Transverse colon (tissue), 4 donors: ENCODE data around the gene AUH. TPM values are rescaled to one million over a fixed set of nuclear protein-coding genes. Genes with fewer than 3 reads are reported as not detected.
"Not testable (repeated sequence)": the region's sequence is repeated elsewhere in the genome, so short reads cannot be mapped to it uniquely, and the experiment has no call there.

Experiments
- DNase-seq: peaks from one replicate; pipeline ENCODE4 v3.0.0-alpha.2; 2019
- H3K27ac ChIP-seq, 4 donors: fragments of 200-600 bp; sonication (generic); 2 replicates each; pipeline ENCODE4 v1.5.1; 2016 to 2018; ENCODE audit warnings: inconsistent platforms in 4 of 4
- H3K27me3 ChIP-seq: fragments of 200-600 bp; sonication (generic); 2 replicates; pipeline ENCODE4 v1.5.1; 2017; ENCODE audit warnings: inconsistent platforms
- H3K36me3 ChIP-seq, 4 donors: fragments of 200-600 bp; sonication (generic); 2 replicates each; pipeline ENCODE4 v1.5.1; 2017 to 2019; ENCODE audit warnings: inconsistent platforms in 4 of 4
- H3K4me1 ChIP-seq, 4 donors: fragments of 200-600 bp; sonication (generic); 2 replicates each; pipeline ENCODE4 v1.5.1; 2017 to 2020; ENCODE audit warnings: inconsistent platforms in 4 of 4
- H3K4me3 ChIP-seq, 4 donors: fragments of 200-600 bp; sonication (generic); 1 replicate in 1 of 4; 2 replicates in 3 of 4; pipeline versions ENCODE4 v1.5.1 to v1.6.1; 2017 to 2019; ENCODE audit warnings: inconsistent platforms in 4 of 4
- H3K9me3 ChIP-seq, 2 donors: fragments of 200-600 bp; sonication (generic); 2 replicates each; pipeline ENCODE4 v1.5.1; 2017 to 2019; ENCODE audit warnings: inconsistent platforms in 2 of 2
- CTCF ChIP-seq, 5 experiments: fragments of 200-600 bp in 3 of 5; fragments of 450-650 bp in 2 of 5; sonication (generic) in 3 of 5; IDR thresholded peaks; 1 replicate in 2 of 5; 2 replicates in 3 of 5; pipeline ENCODE4 v1.5.1; 2016 to 2017; ENCODE audit warnings: antibody characterized with exemption in 5 of 5, inconsistent platforms in 3 of 5, mild to moderate bottlenecking in 2 of 5, moderate library complexity in 1 of 5
- EP300 ChIP-seq: sonication (generic); formaldehyde crosslinking; IDR thresholded peaks from one replicate; pipeline ENCODE4 v1.6.1; 2017; ENCODE audit warnings: antibody characterized with exemption, low read depth
- POLR2A ChIP-seq: fragments of 450-650 bp; IDR thresholded peaks from one replicate; pipeline ENCODE4 v1.6.1; 2016; ENCODE audit warnings: antibody characterized with exemption, mild to moderate bottlenecking, moderate library complexity
- POLR2AphosphoS5 ChIP-seq, 3 donors: sonication (generic); formaldehyde crosslinking; IDR thresholded peaks; one replicate each; pipeline ENCODE4 v1.6.1; 2016; ENCODE audit warnings: antibody characterized with exemption in 3 of 3
- WGBS, 2 donors: methylation state at CpG; one replicate each; pipeline ENCODE4 v1.1.5; 2018; ENCODE audit warnings: low coverage in 1 of 2; 5-methylcytosine and 5-hydroxymethylcytosine counted together
- in situ Hi-C, 4 donors: fragments of 200-750 bp; cut with MboI; loops; one replicate each; pipeline versions ENCODE4 v1.15.0 to v1.15.1; 2017; ENCODE audit warnings: low sequenced_read_pairs in 3 of 4, low pct_ligation_motif_present in 1 of 4, low pct_unique_long_range_greater_than_20kb in 1 of 4
- intact Hi-C: fragments of 100-400 bp; cut with DNase I; formaldehyde crosslinking; loops from one replicate; pipeline ENCODE4 v1.15.1; 2023; ENCODE audit warnings: low total_unique reads
- total RNA-seq, 4 donors: library from RNA; depleted of rRNA; stranded (reverse); fragments of >200 nt; gene quantifications; one replicate each; pipeline ENCODE4 v1.1.0, GENCODE V29; 2016

Gene AUH
- total RNA-seq, 4 donors from 2014 or later: 55.0 to 136 (median 83.8) TPM

GRCh38 chr9:91200692-91201336 lies 160.9 kb downstream of the AUH start:
- peaks cover 19 to 44% (median 27%) of the 10 kb centered on the region in 4 donors for H3K4me1 ChIP-seq
- H3K27ac ChIP-seq: peak overlapping the region in 1 of 4 donors; percentile 47
- TF ChIP-seq POLR2AphosphoS5 (IDR thresholded peaks at IDR 0.05) (no peak), POLR2A (no peak), CTCF (IDR thresholded peaks at IDR 0.05) (no peak)
- WGBS, 2 donors: 95 to 96% methylated on average over 2 of the region's 2 CpGs
- peaks cover 0 to 10% of the 10 kb centered on the region in 2 donors for H3K9me3 ChIP-seq
- no peak for DNase-seq
- H3K36me3 ChIP-seq: no peaks in the 10 kb centered on the region
- H3K4me3 ChIP-seq: no peak overlapping the region
- intact Hi-C loops: no loop called here
- no peaks in the 10 kb centered on the region for H3K27me3 ChIP-seq
- in situ Hi-C loops: no loop called here

GRCh38 chr9:91199739-91200497 lies 161.8 kb downstream of the AUH start:
- WGBS, 2 donors: 33% methylated on average over 1 of the region's 1 CpG; no CpG with 5 or more reads in 1 of the 2 donors
- in situ Hi-C loops (loop anchor here in 1 of 4 donors (10.0 kb wide), 1 partner anchor 225 kb away; the partner anchor contains the start of gene NFIL3), intact Hi-C loops (loop anchor here (5.0 kb wide), 1 partner anchor 68 kb away; no protein-coding TSS in a partner anchor)
- Histone ChIP-seq H3K27me3 (no peaks in the 10 kb centered on the region), H3K36me3 (no peaks in the 10 kb centered on the region), H3K27ac (peak overlapping the region; percentile 3 to 47 (median 12)), H3K4me1 (peaks cover 19 to 53% (median 36%) of the 10 kb centered on the region in 4 donors), H3K4me3 (no peak overlapping the region), H3K9me3 (peaks cover 0 to 10% of the 10 kb centered on the region in 2 donors)
- no peak for DNase-seq
- no peak for TF ChIP-seq POLR2A
- no peak for TF ChIP-seq CTCF (IDR thresholded peaks at IDR 0.05)
- no peak for TF ChIP-seq EP300
- TF ChIP-seq POLR2AphosphoS5 (IDR thresholded peaks at IDR 0.05): no peak

GRCh38 chr9:91198881-91199280 lies 162.8 kb downstream of the AUH start:
- not testable (repeated sequence) for H3K36me3 ChIP-seq, DNase-seq, H3K27me3 ChIP-seq, H3K4me3 ChIP-seq
- Histone ChIP-seq H3K4me1 (peaks cover 29 to 64% (median 45%) of the 10 kb centered on the region in 4 donors), H3K27ac (peak overlapping the region in 3 of 4 donors; percentile 74 to 99 (median 99)), H3K9me3 (peaks cover 0 to 10% of the 10 kb centered on the region in 2 donors)
- in situ Hi-C loops: loop anchor here in 1 of 4 donors (10.0 kb wide), 1 partner anchor 226 kb away; the partner anchor contains the start of gene NFIL3
- 94 to 97% methylated on average over 4 to 5 of the region's 5 CpGs for WGBS, 2 donors
- intact Hi-C loops: loop anchor here (5.0 kb wide), 1 partner anchor 67 kb away; no protein-coding TSS in a partner anchor

GRCh38 chr9:91198405-91198804 lies 163.3 kb downstream of the AUH start:
- TF ChIP-seq CTCF (IDR thresholded peaks at IDR 0.05) (no peak), POLR2AphosphoS5 (IDR thresholded peaks at IDR 0.05) (no peak), POLR2A (no peak)
- Histone ChIP-seq H3K9me3 (peaks cover 0 to 10% of the 10 kb centered on the region in 2 donors), H3K4me1 (peaks cover 29 to 68% (median 47%) of the 10 kb centered on the region in 4 donors), H3K27me3 (no peaks in the 10 kb centered on the region), H3K4me3 (no peak overlapping the region), H3K27ac (peak overlapping the region; percentile 74 to 99 (median 98)), H3K36me3 (no peaks in the 10 kb centered on the region)
- DNase-seq: no peak
- in situ Hi-C loops: loop anchor here in 1 of 4 donors (10.0 kb wide), 1 partner anchor 226 kb away; the partner anchor contains the start of gene NFIL3
- intact Hi-C loops: loop anchor here (5.0 kb wide), 1 partner anchor 66 kb away; no protein-coding TSS in a partner anchor
